Panc1 (cell line): Measurements from ENCODE around the gene FGL2.
"Not testable (repeated sequence)": the region's sequence is repeated elsewhere in the genome, so short reads cannot be mapped to it uniquely, and the experiment has no call there.

Source experiments
- CTCF ChIP-seq: fragments of 450-650 bp; IDR thresholded peaks from 2 replicates; pipeline ENCODE4 v1.5.1; 2017; ENCODE audit warnings: mild to moderate bottlenecking
- SIN3A ChIP-seq: IDR thresholded peaks from 2 replicates; pipeline ENCODE4 v1.6.1; 2012; ENCODE audit warnings: low read depth, mild to moderate bottlenecking, low read length, moderate library complexity, borderline replicate concordance; ENCODE audit not compliant: insufficient read depth
- TCF7L2 ChIP-seq: IDR thresholded peaks from 2 replicates; pipeline ENCODE4 v1.6.1; 2011; ENCODE audit warnings: mild to moderate bottlenecking, low read depth, low read length, inconsistent platforms

- not testable (repeated sequence) for TF ChIP-seq CTCF, TCF7L2, SIN3A
Measured at GRCh38 chr7:77155601-77156377, 43.8 kb downstream of the FGL2 start.
